ENCODE measurements around the gene SHISAL2A.
A peak's percentile ranks its signal among the peaks of the same experiment; 100 is the strongest.

SHISAL2A gene

GRCh38 chr1:52632732-52633290 is at the start of gene SHISAL2A:
SHISAL2A (plus strand) TSS chr1:52633168; CDS start chr1:52633494, 326 bp downstream.
- DNase-seq = peak; percentile 21

DNA sequence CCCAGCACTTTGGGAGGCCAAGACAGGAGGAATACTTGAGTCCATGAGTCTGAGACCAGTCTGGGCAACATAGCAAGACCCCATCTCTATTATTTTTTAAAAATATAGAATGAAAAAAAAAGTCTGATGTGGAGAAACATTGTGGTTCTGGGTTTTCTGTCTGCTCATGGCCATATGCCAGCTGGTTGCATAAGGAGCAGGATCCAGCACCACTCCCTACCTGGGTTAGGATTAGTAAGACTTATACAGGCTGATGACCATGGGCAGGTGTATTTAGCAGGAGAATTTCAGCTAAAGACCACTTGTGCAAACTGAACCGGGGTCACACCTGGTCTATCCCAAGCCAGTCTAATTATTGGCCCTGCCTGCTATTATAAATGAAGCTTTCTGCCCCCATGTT is 47.5 kb upstream of the SHISAL2A start:
- DNase-seq = no peak

GRCh38 chr1:52588027-52588426 is 44.9 kb upstream of the SHISAL2A start:
- no peak for DNase-seq

- peak; percentile 26 for DNase-seq
Observed at GRCh38 chr1:52588535-52588934, 44.4 kb upstream of the SHISAL2A start.

- DNase-seq = no peak
Observed at GRCh38 chr1:52590266-52590665, 42.7 kb upstream of the SHISAL2A start.

GRCh38 chr1:52592637-52593323 is 40.2 kb upstream of the SHISAL2A start:
- no peak for DNase-seq

DNA sequence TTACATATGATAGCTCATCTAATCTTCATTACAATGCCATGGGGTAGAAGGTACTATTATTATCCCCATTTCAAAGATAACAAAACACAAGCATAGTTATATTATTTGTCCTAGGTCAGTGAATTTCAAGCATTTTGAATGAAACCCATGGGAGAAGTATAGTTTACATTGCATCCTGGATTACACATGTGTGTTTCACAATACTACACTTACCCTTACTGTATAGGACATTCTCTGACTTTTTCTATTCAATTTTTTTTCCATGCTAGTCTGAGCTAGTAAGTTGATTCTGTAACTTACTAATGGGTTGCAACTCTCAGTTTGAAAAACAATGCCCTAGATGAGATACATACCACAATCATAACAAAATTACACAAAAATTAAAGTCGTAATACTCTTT is 39.5 kb upstream of the SHISAL2A start:
- DNase-seq = no peak

GRCh38 chr1:52595061-52595460 is 37.9 kb upstream of the SHISAL2A start:
- no peak for DNase-seq

GRCh38 chr1:52597912-52598311 is 35.1 kb upstream of the SHISAL2A start:
- DNase-seq = no peak

DNA sequence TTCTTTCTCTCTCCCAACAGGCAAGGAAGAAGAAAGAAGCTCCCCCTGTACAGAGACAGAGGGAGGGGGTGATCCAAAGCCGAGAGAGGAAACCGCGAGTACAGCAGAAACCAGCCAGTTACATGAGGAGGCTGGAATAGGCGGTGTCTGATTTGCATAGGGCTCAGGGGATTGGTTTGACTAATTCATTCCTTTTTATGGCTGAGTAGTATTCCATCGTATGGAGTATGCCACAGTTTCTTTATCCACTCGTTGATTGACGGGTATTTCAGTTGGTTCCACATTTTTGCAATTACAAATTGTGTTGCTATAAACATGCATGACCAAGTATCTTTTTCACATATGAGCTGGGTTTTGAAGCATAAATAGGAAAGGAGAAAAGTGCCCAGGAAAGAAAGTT is 34.2 kb upstream of the SHISAL2A start:
- no peak for DNase-seq

- no peak for DNase-seq
Observed at GRCh38 chr1:52599236-52599635, 33.7 kb upstream of the SHISAL2A start.

DNA sequence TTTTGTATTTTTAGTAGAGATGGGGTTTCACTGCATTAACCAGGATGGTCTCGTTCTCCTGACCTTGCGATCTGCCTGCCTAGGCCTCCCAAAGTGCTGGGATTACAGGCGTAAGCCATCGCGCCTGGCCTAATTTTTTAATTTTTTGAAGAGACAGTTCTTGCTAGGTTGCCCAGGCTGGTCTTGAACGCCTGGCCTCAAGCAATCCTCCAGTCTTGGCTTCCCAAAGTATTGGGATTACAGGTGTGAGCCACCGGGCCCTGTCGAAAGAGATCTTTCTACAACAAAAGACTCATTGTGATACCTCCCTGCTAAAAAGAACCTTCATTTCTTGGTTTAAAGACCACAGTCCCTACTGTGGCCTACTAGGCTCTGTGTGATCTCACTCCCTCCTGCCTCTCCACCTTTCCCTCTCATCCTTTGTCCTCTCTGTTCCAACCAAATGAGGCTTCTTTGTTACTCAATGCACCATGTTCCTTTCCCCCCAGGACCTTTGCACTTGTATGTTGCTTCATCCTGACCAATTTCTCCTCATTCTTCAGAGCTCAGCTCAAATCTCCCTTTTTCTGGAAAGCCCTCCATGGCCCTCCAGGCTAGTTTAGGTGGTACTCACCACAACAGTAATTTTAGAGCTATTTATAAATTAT is 32.3 kb upstream of the SHISAL2A start:
- no peak for DNase-seq

DNA sequence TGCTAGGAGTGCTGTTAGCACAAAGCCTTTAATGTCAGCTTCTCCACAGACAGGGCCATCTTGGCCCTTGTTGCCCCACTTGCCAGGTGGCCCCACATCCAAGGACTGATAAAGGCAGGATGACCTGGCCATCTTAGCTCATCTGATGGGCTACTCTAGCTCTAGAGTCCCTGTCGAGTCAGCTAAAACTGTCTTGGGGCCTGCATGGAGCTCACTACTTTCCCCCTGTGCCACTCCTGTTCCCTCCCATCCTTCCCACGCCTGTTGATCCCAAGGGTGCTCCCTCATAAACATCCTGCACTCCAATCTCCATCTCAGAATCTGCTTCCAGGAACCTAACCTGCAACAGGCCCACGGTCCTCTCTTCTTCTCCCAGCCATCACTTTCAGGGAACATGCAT is 31.4 kb upstream of the SHISAL2A start:
- no peak for DNase-seq

- DNase-seq = no peak
Observed at GRCh38 chr1:52601991-52602855, 30.7 kb upstream of the SHISAL2A start, which contains the start of gene GPX7. GPX7 (plus strand) TSS chr1:52602371; CDS start chr1:52602410, 39 bp downstream.

DNA sequence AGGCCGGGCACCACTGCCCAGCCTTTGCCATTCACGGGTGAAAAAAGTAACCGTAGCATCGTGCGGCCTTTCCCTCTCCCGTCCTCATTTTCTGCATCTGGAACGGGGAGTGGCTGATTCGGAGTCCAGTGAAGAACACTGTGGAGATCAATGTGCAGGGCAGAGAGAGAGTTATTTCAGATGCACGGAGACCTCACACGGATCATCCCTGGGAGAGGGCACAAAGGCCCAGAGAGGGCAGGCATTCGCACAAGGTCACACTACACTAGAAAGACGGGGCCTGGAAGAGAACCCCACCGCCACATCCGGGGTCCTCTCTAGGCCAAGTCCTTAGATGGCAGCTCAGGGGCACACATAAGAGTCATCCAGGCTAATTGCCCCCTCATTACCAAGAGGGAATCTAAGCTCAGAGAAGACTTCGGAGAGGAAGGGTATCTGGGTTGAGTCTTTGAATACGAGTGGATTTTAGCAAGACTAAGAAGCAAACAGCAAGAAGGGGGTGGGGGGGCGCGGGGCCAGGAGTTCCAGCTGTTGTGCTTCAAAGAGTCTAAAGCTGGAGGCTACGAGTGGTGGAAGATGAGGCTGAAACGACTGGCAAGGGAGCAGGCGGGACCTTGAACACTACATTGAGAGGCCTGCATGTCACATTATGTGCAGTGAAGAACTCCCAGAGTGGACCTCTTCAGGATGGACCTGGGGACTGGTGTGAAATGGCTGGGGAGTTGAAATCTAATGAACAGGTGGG is 29.9 kb upstream of the SHISAL2A start:
- DNase-seq = no peak

DNA sequence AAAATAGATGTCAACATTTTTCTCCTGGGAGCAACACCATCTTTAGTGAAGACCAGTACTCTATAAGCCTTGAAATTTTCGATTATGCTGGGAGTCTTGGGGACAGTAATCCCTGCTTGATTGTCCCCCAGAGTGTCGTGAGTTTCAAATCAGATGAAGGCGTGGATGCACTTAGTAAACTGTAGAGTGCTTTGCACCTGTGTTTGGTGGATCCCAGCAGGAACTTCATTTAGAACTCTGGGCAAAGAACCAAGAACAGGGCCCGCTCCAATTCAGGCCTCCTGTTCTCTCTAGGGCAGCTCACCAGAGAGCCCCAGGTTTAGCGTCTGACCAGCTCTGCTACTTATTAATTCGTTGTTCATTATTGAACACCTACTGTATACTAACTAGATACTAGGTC is 29.3 kb upstream of the SHISAL2A start:
- no peak for DNase-seq

DNA sequence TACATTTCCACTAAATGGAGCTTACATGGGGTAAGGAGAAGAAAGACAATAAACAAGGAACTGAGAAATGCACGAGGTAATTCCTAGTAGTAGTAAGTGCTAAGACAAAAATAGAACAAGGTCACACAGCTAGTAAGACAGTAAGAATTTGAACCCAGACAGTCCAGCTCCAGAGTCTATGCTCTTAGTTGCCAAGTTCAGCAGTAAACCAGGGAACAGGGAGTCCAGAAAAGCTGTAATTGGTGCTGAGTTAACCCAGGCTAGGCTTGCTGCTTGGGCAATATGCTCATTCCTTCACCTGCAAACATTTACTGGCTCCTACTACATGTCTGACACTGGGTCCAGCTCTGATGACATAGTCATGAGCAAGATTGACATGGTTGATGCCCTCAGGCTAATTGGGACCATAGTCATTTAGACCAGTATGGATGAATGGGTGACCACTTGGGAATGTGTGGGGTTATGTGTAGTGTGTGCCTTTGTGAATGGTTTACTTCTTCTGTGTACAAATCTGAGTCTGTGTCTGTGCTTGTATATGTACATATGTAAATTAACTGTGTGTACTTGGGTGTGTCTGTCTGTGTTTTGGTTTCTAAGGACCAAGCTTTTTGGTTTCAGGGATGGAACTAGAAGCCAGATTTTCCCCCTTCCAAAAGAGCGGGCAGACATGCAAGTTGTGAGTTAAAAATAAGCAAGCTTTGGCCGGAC is 28.8 kb upstream of the SHISAL2A start:
- no peak for DNase-seq

DNA sequence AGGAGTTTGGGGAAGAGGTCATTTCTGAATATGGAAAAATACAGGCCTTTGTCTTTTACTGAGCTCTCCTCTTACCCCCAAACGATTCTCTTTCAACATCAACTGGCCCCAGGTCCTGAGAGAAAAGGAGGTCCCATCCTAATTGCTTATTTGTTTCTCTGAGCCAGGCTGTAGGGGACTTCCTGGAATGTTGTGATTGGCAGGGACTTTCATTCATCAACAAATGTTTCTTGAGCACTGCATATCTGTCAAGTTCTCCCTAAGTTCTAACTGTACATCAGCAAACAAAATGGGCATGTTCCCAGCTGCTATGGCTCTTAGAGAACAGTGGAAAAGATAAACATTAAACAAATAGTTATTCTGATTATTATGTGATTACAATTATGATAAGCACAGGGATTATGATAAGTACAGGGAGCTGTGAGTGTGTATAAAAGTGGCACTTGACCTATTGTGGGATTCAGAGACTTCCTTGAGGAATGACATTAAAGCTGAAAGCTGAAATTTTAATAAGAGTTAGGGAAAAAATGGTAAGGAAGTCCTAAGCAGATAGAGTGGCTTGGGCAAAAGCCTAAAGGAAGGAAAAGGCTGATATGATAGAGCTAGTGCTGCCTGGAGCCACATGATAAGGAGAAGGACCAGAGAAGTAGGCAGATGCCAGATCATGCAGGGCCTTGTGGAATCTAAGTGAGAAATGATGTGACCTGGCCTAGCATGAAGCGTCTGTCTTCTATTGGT is 19.2 kb upstream of the SHISAL2A start:
- DNase-seq = no peak

- no peak for DNase-seq
Observed at GRCh38 chr1:52614671-52615070, 18.3 kb upstream of the SHISAL2A start.

DNA sequence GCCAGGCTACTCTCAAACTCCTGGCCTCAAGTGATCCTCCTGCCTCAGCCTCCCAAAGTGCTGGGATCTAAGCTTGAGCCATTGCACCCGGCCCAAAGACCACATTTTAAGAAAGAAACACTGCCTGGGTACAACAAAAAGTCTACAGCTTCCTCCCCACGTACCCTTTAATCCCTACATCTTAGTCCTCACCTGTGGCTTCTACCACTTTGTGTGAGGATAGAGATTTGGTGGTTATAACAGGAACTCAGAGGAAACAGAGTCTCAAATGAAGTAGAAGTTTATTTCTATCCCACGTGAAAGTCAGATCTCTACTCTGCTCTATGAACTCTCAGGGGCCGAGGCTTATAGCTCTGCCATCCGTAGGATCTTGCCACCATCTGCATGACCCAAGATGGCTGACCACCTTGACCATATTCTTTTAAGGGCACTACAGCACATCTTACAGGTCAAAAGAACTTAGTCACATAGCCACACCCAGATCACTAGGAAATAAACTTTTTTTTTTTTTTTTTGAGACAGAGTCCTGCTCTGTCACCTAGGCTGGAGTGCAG is 17.4 kb upstream of the SHISAL2A start:
- DNase-seq = no peak

DNA sequence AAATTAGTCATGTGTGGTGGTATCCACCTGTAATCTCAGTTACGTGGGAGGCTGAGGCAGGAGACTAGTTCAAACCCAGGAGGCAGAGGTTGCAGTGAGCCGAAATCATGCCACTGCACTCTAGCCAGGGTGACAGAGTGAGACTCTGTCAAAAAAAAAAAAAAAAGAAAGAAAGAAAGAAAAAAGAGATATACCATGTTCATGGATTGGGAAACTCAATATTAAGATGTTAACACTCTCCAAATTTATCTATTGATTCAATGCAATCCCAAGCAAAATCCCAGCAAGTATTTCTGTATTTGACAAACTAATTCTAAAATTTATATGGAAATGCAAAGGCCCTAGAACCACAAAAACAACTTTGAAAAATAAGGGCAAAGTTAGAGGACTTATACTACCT is 11.0 kb upstream of the SHISAL2A start:
- DNase-seq = no peak

Data from GF-D8 (cell line).